AG04450 (cell line): ENCODE results near the gene MAP4K1. TPM values are rescaled to one million over a fixed set of nuclear protein-coding genes. Genes with fewer than 3 reads are reported as not detected.

Experiments
- CTCF ChIA-PET: fragments of 300-600, 350-600 bp; formaldehyde crosslinking; extraction: SDS; loops from one replicate; lab custom pipeline; 2022; ENCODE audit warnings: antibody characterized with exemption, inconsistent platforms; lab: Charles Lee
- POLR2A ChIA-PET: fragments of 350-600 bp; formaldehyde crosslinking; extraction: SDS; loops from one replicate; lab custom pipeline; 2021; ENCODE audit warnings: antibody characterized with exemption, inconsistent platforms; lab: Yijun Ruan, JAX
- DNase-seq: peaks from one replicate; pipeline ENCODE4 v3.0.0-alpha.2; 2011; ENCODE audit warnings: low read depth, low spot score
- H3K27ac ChIP-seq: one replicate; pipeline ENCODE4 v1.5.1; 2012; ENCODE audit warnings: low read depth, low read length, control low read depth
- H3K27me3 ChIP-seq: one replicate; pipeline ENCODE4 v1.6.0; 2012; ENCODE audit warnings: low read length; ENCODE audit not compliant: control insufficient read depth, insufficient read depth
- H3K4me3 ChIP-seq: 2 replicates; pipeline ENCODE4 v1.5.1; 2011; ENCODE audit warnings: mild to moderate bottlenecking, low read depth, low read length, control low read depth
- H3K9me3 ChIP-seq: 2 replicates; pipeline ENCODE4 v1.5.1; 2012; ENCODE audit warnings: low read length; ENCODE audit not compliant: control insufficient read depth, insufficient read depth
- CTCF ChIP-seq: IDR thresholded peaks from 2 replicates; pipeline ENCODE4 v1.5.1; 2011; ENCODE audit warnings: low read depth, low read length, control low read depth, inconsistent platforms
- polyA plus RNA-seq: library from polyadenylated mRNA; depleted of rRNA; stranded (reverse); fragments of >200 nt; gene quantifications from 2 replicates; pipeline ENCODE4 v1.2.3, GENCODE V29; 2011

MAP4K1 gene
- polyA plus RNA-seq, 1 experiment, result 0.09 TPM

GRCh38 chr19:38648769-38649304 is 31.1 kb upstream of the MAP4K1 start:
- Histone ChIP-seq H3K9me3 (no peaks in the 10 kb centered on the region; the same call in 1 of the 2 replicates), H3K27ac (peak overlapping the region; percentile 70), H3K27me3 (no peaks in the 10 kb centered on the region), H3K4me3 (peak overlapping the region; percentile 89)
- CTCF ChIA-PET, result interaction anchor here (0.5 to 2.3 kb wide), 4 partner anchors 22 to 281 kb away, joined by 3 to 9 read pairs (median 4); partner anchors contain the start of genes MRPS12 and SARS2
- POLR2A ChIA-PET, result interaction anchor here (0.6 to 2.9 kb wide), 8 partner anchors 9 to 183 kb away, joined by 3 to 25 read pairs (median 4); partner anchors contain the start of gene ECH1
- no peak for TF ChIP-seq CTCF
- no peak for DNase-seq

GRCh38 chr19:38647966-38648768 is 30.4 kb upstream of the MAP4K1 start:
- peak overlapping the region; percentile 70 for H3K27ac ChIP-seq
- POLR2A ChIA-PET, result interaction anchor here (0.6 to 2.9 kb wide), 17 partner anchors 9 to 651 kb away, joined by 3 to 25 read pairs (median 5); partner anchors contain the start of genes ECH1, EIF3K, FAM98C and MRPS12
- H3K9me3 ChIP-seq, result no peaks in the 10 kb centered on the region; the same call in 1 of the 2 replicates
- no peak for TF ChIP-seq CTCF
- no peaks in the 10 kb centered on the region for H3K27me3 ChIP-seq
- H3K4me3 ChIP-seq, result peak overlapping the region; percentile 89
- CTCF ChIA-PET, result interaction anchor here (1.0 to 2.4 kb wide), 6 partner anchors 11 to 282 kb away, joined by 3 to 9 read pairs (median 4); partner anchors contain the start of genes MRPS12 and SARS2
- no peak for DNase-seq

GRCh38 chr19:38647368-38647965 is 29.7 kb upstream of the MAP4K1 start, which contains the start of gene ACTN4:
Gene ACTN4 (plus strand): TSS chr19:38647649. CDS start chr19:38647746, 97 bp downstream.
- Histone ChIP-seq H3K27me3 (no peaks in the 10 kb centered on the region), H3K27ac (peak within 1 kb of the TSS; percentile 47), H3K9me3 (no peaks in the 10 kb centered on the region; the same call in 1 of the 2 replicates), H3K4me3 (peak within 1 kb of the TSS; percentile 89)
- ChIA-PET POLR2A (interaction anchor here (0.6 to 2.9 kb wide), 22 partner anchors 8 to 650 kb away, joined by 3 to 25 read pairs (median 5); partner anchors contain the start of genes ECH1, EIF3K, FAM98C and MRPS12), CTCF (interaction anchor here (1.1 to 2.4 kb wide), 5 partner anchors 11 to 283 kb away, joined by 3 to 9 read pairs (median 6); partner anchors contain the start of genes EIF3K, MRPS12 and SARS2)
- DNase-seq, result peak; percentile 87
- TF ChIP-seq CTCF, result no peak

GRCh38 chr19:38644719-38645118 is 27.0 kb upstream of the MAP4K1 start:
- no peak for DNase-seq
- TF ChIP-seq CTCF, result no peak
- H3K27me3 ChIP-seq, result no peaks in the 10 kb centered on the region
- ChIA-PET CTCF (interaction anchor here (0.7 to 1.8 kb wide), 4 partner anchors 8 to 742 kb away, joined by 3 to 12 read pairs (median 4); partner anchors contain the start of gene FAM98C), POLR2A (interaction anchor here (0.6 kb wide), 1 partner anchor 89 kb away, joined by 3 read pairs; no protein-coding TSS in a partner anchor)
- H3K9me3 ChIP-seq, result no peaks in the 10 kb centered on the region; the same call in 1 of the 2 replicates
- no peak overlapping the region for H3K27ac ChIP-seq
- no peak overlapping the region for H3K4me3 ChIP-seq
